ENCODE data around the gene RBM14.
A peak's percentile ranks its signal among the peaks of the same experiment; 100 is the strongest.
"Not testable (repeated sequence)": the region's sequence is repeated elsewhere in the genome, so short reads cannot be mapped to it uniquely, and the experiment has no call there.

RBM14 gene

GRCh38 chr11:66570850-66571180 lies 45.6 kb upstream of the RBM14 start:
- no peak for DNase-seq (ENCODE audit: extremely low read depth, low read depth)
- no peak overlapping the region for H3K4me3 ChIP-seq (replicated peaks; ENCODE audit: low read depth, low read length)
- TF ChIP-seq CTCF (IDR thresholded peaks at IDR 0.05; ENCODE audit: low read depth, low read length, missing control alignments), result no peak

GRCh38 chr11:66579017-66579606 lies 37.3 kb upstream of the RBM14 start:
- no peak overlapping the region for H3K4me3 ChIP-seq (replicated peaks; ENCODE audit: low read depth, low read length)
- TF ChIP-seq CTCF (IDR thresholded peaks at IDR 0.05; ENCODE audit: low read depth, low read length, missing control alignments), result peak; percentile 86
- no peak for DNase-seq (ENCODE audit: extremely low read depth, low read depth)

GRCh38 chr11:66580803-66581202 lies 35.6 kb upstream of the RBM14 start:
- no peak for TF ChIP-seq CTCF (IDR thresholded peaks at IDR 0.05; ENCODE audit: low read depth, low read length, missing control alignments)
- no peak for DNase-seq (ENCODE audit: extremely low read depth, low read depth)
- H3K4me3 ChIP-seq (replicated peaks; ENCODE audit: low read depth, low read length), result no peak overlapping the region

GRCh38 chr11:66581261-66581660 lies 35.2 kb upstream of the RBM14 start:
- no peak for TF ChIP-seq CTCF (IDR thresholded peaks at IDR 0.05; ENCODE audit: low read depth, low read length, missing control alignments)
- no peak overlapping the region for H3K4me3 ChIP-seq (replicated peaks; ENCODE audit: low read depth, low read length)
- no peak for DNase-seq (ENCODE audit: extremely low read depth, low read depth)

- not testable (repeated sequence) for H3K4me3 ChIP-seq (replicated peaks; ENCODE audit: low read depth, low read length); DNase-seq (ENCODE audit: extremely low read depth, low read depth)
These were observed 33.8 kb upstream of the RBM14 start for GRCh38 chr11:66582565-66583147.

GRCh38 chr11:66585447-66585846 lies 31.0 kb upstream of the RBM14 start:
- DNase-seq (ENCODE audit: extremely low read depth, low read depth), result not testable (repeated sequence)

GRCh38 chr11:66586136-66586535 lies 30.3 kb upstream of the RBM14 start:
- no peak overlapping the region for H3K4me3 ChIP-seq (replicated peaks; ENCODE audit: low read depth, low read length)
- TF ChIP-seq CTCF (IDR thresholded peaks at IDR 0.05; ENCODE audit: low read depth, low read length, missing control alignments), result no peak

More at GRCh38 chr11:66585447-66585846, 31.0 kb upstream of the RBM14 start:
- not testable (repeated sequence) for H3K4me3 ChIP-seq (replicated peaks; ENCODE audit: low read depth, low read length)

GRCh38 chr11:66589315-66589714 lies 27.1 kb upstream of the RBM14 start:
- not testable (repeated sequence) for H3K4me3 ChIP-seq (replicated peaks; ENCODE audit: low read depth, low read length); DNase-seq (ENCODE audit: extremely low read depth, low read depth)

More at GRCh38 chr11:66586136-66586535, 30.3 kb upstream of the RBM14 start:
- DNase-seq (ENCODE audit: extremely low read depth, low read depth), result no peak

Data from HFF-Myc (cell line).